A673 (cell line): ENCODE measurements around the gene IGFN1. TPM values are rescaled to one million over a fixed set of nuclear protein-coding genes. Genes with fewer than 3 reads are reported as not detected.

Source experiments
- BruUV-seq: library from RNA; stranded (reverse); fragments of 400-500 nt; replicated peaks from 2 replicates; lab custom pipeline; 2021; lab: Mats Ljungman, UMichigan
- CTCF ChIA-PET: fragments of 300-600 bp; sonication (Branson Sonifier 250); formaldehyde crosslinking; loops from one replicate; lab custom pipeline; 2022; ENCODE audit warnings: antibody characterized with exemption; lab: Charles Lee
- POLR2A ChIA-PET: fragments of 300-600 bp; sonication (Branson Sonifier 250); formaldehyde crosslinking; loops from one replicate; lab custom pipeline; 2022; ENCODE audit warnings: antibody characterized with exemption; ENCODE audit not compliant: low non-redundant PET; lab: Charles Lee
- DNase-seq: peaks from one replicate; pipeline ENCODE4 v3.0.0-alpha.2; 2015; ENCODE audit warnings: low spot score
- H3K27ac ChIP-seq: fragments of 200-600 bp; sonication (generic); 2 replicates; pipeline ENCODE4 v1.5.1; 2016; ENCODE audit warnings: mixed run types, low read depth, mild to moderate bottlenecking, mixed read lengths, antibody characterized with exemption, low read length; ENCODE audit not compliant: poor library complexity, severe bottlenecking
- H3K27me3 ChIP-seq: fragments of 200-600 bp; sonication (generic); replicated peaks from 2 replicates; pipeline ENCODE4 v1.6.1; 2017; ENCODE audit warnings: mixed run types, low read depth, mild to moderate bottlenecking, mixed read lengths, antibody characterized with exemption, low read length; ENCODE audit not compliant: insufficient read depth, poor library complexity
- H3K36me3 ChIP-seq: fragments of 200-600 bp; sonication (generic); 2 replicates; pipeline ENCODE4 v1.6.1; 2016; ENCODE audit warnings: mixed run types, mild to moderate bottlenecking, mixed read lengths, antibody characterized with exemption, low read length; ENCODE audit not compliant: insufficient read depth, poor library complexity, severe bottlenecking
- H3K4me1 ChIP-seq: fragments of 200-600 bp; sonication (generic); 2 replicates; pipeline ENCODE4 v1.6.1; 2017; ENCODE audit warnings: mixed run types, mild to moderate bottlenecking, mixed read lengths, antibody characterized with exemption, low read length; ENCODE audit not compliant: insufficient read depth, poor library complexity, severe bottlenecking
- H3K4me3 ChIP-seq: fragments of 200-600 bp; sonication (generic); 2 replicates; pipeline ENCODE4 v1.5.1; 2016; ENCODE audit warnings: low read depth, mixed run types, mild to moderate bottlenecking, mixed read lengths, low read length; ENCODE audit not compliant: poor library complexity, severe bottlenecking
- H3K9me3 ChIP-seq: fragments of 200-600 bp; sonication (generic); 2 replicates; pipeline ENCODE4 v1.6.1; 2016; ENCODE audit warnings: mixed run types, low read depth, mild to moderate bottlenecking, mixed read lengths, antibody characterized with exemption, low read length; ENCODE audit not compliant: poor library complexity, severe bottlenecking
- EZH2 ChIP-seq: fragments of 200-600 bp; sonication (generic); IDR thresholded peaks from 2 replicates; pipeline ENCODE4 v1.6.1; 2017; ENCODE audit warnings: borderline replicate concordance, low read depth, mild to moderate bottlenecking, mixed read lengths, antibody characterized with exemption, low read length; ENCODE audit not compliant: poor library complexity, severe bottlenecking
- intact Hi-C: fragments of 100-400 bp; cut with micrococcal nuclease; formaldehyde crosslinking; loops from one replicate; pipeline ENCODE4 v1.10.0; 2022; ENCODE audit not compliant: unreplicated experiment
- total RNA-seq: library from RNA; stranded (reverse); gene quantifications from 2 replicates; pipeline ENCODE4 v1.2.3, GENCODE V29; 2021
- TF ChIP-seq, protein P1 (sequence below): fragments of 300-800, 200-600 bp; sonication (generic); conservative IDR thresholded peaks from 2 replicates; pipeline ENCODE4 v1.5.1; 2017; ENCODE audit warnings: low read depth, mild to moderate bottlenecking, antibody characterized with exemption, low read length, moderate library complexity, mixed read lengths

The IGFN1 gene
- total RNA-seq, 1 experiment from 2014 or later, result 1.2 TPM

GRCh38 chr1:201258763-201259230 lies 68.2 kb downstream of the IGFN1 start:
- TF ChIP-seq, protein P1, sequence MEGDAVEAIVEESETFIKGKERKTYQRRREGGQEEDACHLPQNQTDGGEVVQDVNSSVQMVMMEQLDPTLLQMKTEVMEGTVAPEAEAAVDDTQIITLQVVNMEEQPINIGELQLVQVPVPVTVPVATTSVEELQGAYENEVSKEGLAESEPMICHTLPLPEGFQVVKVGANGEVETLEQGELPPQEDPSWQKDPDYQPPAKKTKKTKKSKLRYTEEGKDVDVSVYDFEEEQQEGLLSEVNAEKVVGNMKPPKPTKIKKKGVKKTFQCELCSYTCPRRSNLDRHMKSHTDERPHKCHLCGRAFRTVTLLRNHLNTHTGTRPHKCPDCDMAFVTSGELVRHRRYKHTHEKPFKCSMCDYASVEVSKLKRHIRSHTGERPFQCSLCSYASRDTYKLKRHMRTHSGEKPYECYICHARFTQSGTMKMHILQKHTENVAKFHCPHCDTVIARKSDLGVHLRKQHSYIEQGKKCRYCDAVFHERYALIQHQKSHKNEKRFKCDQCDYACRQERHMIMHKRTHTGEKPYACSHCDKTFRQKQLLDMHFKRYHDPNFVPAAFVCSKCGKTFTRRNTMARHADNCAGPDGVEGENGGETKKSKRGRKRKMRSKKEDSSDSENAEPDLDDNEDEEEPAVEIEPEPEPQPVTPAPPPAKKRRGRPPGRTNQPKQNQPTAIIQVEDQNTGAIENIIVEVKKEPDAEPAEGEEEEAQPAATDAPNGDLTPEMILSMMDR, result 0 out of 2 replicates have a peak, but pooled peaks have one; percentile 15
- no peak for TF ChIP-seq EZH2
- H3K9me3 ChIP-seq, result no peaks in the 10 kb centered on the region
- ChIA-PET POLR2A (no interaction called here), CTCF (no interaction called here)
- H3K27ac ChIP-seq, result no peak overlapping the region
- no peak overlapping the region for H3K4me3 ChIP-seq
- BruUV-seq, result no TSS peak
- DNase-seq, result no peak
- H3K4me1 ChIP-seq, result peaks cover 18% of the 10 kb centered on the region
- no peaks in the 10 kb centered on the region for H3K36me3 ChIP-seq
- intact Hi-C loops, result no loop called here
- H3K27me3 ChIP-seq, result no peaks in the 10 kb centered on the region

GRCh38 chr1:201259476-201260235 lies 69.0 kb downstream of the IGFN1 start:
- Histone ChIP-seq H3K4me3 (no peak overlapping the region), H3K9me3 (no peaks in the 10 kb centered on the region), H3K36me3 (no peaks in the 10 kb centered on the region), H3K4me1 (peaks cover 22% of the 10 kb centered on the region), H3K27ac (peak overlapping the region; percentile 21), H3K27me3 (no peaks in the 10 kb centered on the region)
- BruUV-seq, result no TSS peak
- CTCF ChIA-PET, result no interaction called here
- POLR2A ChIA-PET, result no interaction called here
- DNase-seq, result no peak
- no peak for TF ChIP-seq EZH2
- TF ChIP-seq, protein P1, result no peak
- intact Hi-C loops, result no loop called here

DNA sequence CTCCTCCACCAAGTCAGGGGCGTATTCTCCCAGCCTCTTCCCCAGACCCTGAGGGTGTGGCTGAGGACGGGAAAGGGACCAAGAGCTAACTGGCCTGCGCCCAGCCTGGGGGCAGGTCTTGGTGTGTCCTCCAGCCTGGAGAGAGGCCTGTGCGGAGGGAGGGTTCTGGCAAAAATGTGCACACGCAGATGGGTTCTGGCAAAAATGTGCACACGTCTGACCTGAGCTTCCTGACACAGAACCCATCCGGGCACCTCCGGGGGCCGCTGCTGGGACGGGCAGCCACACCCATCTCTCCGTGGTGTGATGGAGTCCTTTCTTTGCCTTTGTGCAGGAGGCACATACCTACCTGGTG lies 69.6 kb downstream of the IGFN1 start:
- Histone ChIP-seq H3K4me3 (no peak overlapping the region), H3K36me3 (no peaks in the 10 kb centered on the region), H3K27ac (peak overlapping the region; percentile 21), H3K4me1 (peaks cover 28% of the 10 kb centered on the region), H3K27me3 (no peaks in the 10 kb centered on the region), H3K9me3 (no peaks in the 10 kb centered on the region)
- intact Hi-C loops, result no loop called here
- POLR2A ChIA-PET, result no interaction called here
- BruUV-seq, result no TSS peak
- TF ChIP-seq, protein P1, result no peak
- TF ChIP-seq EZH2, result no peak
- CTCF ChIA-PET, result interaction anchor here (1.1 kb wide), 1 partner anchor 88 kb away, joined by 4 read pairs; no protein-coding TSS in a partner anchor
- DNase-seq, result no peak
